B cell (primary cell): ENCODE measurements around the gene UBE3C. TPM values are rescaled to one million over a fixed set of nuclear protein-coding genes. Genes with fewer than 3 reads are reported as not detected.
"Not testable (repeated sequence)": the region's sequence is repeated elsewhere in the genome, so short reads cannot be mapped to it uniquely, and the experiment has no call there.

ENCODE experiments used
- ATAC-seq: fragments of 200-7000 bp; cut with Tn5 transposase; one replicate; pipeline ENCODE4 v1.10.0; 2021; ENCODE audit warnings: low read depth, mild to moderate bottlenecking, moderate number of reproducible peaks, moderate library complexity
- CTCF ChIA-PET: fragments of 350-600 bp; sonication (Branson Sonifier 250); formaldehyde crosslinking; loops from one replicate; lab custom pipeline; 2021; ENCODE audit warnings: antibody characterized with exemption, inconsistent platforms; lab: Charles Lee
- POLR2A ChIA-PET: fragments of 350-600 bp; sonication (Branson Sonifier 250); formaldehyde crosslinking; loops from one replicate; lab custom pipeline; 2021; ENCODE audit warnings: antibody characterized with exemption; lab: Charles Lee
- DNase-seq: peaks from one replicate; pipeline ENCODE4 v3.0.0; 2013
- H2AFZ ChIP-seq: 2 replicates; pipeline ENCODE4 v1.6.1; 2012; ENCODE audit warnings: mild to moderate bottlenecking, low read depth, low read length; ENCODE audit not compliant: insufficient read depth, poor library complexity, severe bottlenecking
- H3K27ac ChIP-seq, 2 donors: 1 replicate in 1 of 2; 2 replicates in 1 of 2; pipeline ENCODE4 v1.5.1; 2012 to 2013; ENCODE audit warnings: low read length in 2 of 2, mild to moderate bottlenecking in 2 of 2, moderate library complexity in 1 of 2
- H3K27me3 ChIP-seq, 4 experiments: fragments of 200-600 bp in 1 of 4; sonication (generic) in 1 of 4; replicated peaks in 1 of 4; 1 replicate in 2 of 4; 2 replicates in 2 of 4; pipeline versions ENCODE4 v1.6.1 to v1.7.0; 2013 to 2016; ENCODE audit warnings: low read length in 3 of 4, mild to moderate bottlenecking in 2 of 4, mixed read lengths in 1 of 4, moderate library complexity in 1 of 4; ENCODE audit not compliant: insufficient read depth in 4 of 4, control insufficient read depth in 3 of 4; ENCODE audit errors: control extremely low read depth in 1 of 4
- H3K36me3 ChIP-seq, 2 experiments: replicated peaks in 1 of 2; 1 replicate in 1 of 2; 2 replicates in 1 of 2; pipeline versions ENCODE4 v1.6.1 to v1.7.1; 2013; ENCODE audit warnings: low read length in 1 of 2; ENCODE audit not compliant: insufficient read depth in 2 of 2, control insufficient read depth in 1 of 2; ENCODE audit errors: control extremely low read depth in 1 of 2, extremely low read depth in 1 of 2
- H3K4me1 ChIP-seq, 2 donors: fragments of 200-600 bp in 1 of 2; sonication (generic) in 1 of 2; 1 replicate in 1 of 2; 2 replicates in 1 of 2; pipeline versions ENCODE4 v1.5.1 to v1.6.1; 2013 to 2017; ENCODE audit warnings: low read length in 2 of 2; ENCODE audit not compliant: control insufficient read depth in 2 of 2, insufficient read depth in 2 of 2
- H3K4me2 ChIP-seq: replicated peaks from 2 replicates; pipeline ENCODE3; 2012; ENCODE audit warnings: mild to moderate bottlenecking, low read depth, low read length; ENCODE audit not compliant: poor library complexity, severe bottlenecking
- H3K4me3 ChIP-seq, 5 experiments: fragments of 200-600 bp in 1 of 5; sonication (generic) in 1 of 5; 1 replicate in 3 of 5; 2 replicates in 2 of 5; pipeline versions ENCODE4 v1.5.1 to v1.7.0; 2011 to 2016; ENCODE audit warnings: low read length in 4 of 5, mild to moderate bottlenecking in 4 of 5, low read depth in 2 of 5, control low read depth in 1 of 5, moderate library complexity in 1 of 5; ENCODE audit not compliant: insufficient read depth in 1 of 5; ENCODE audit errors: control extremely low read depth in 1 of 5, extremely low read depth in 1 of 5
- H3K79me2 ChIP-seq: fragments of 200-600 bp; sonication (generic); one replicate; pipeline ENCODE4 v1.6.0; 2016; ENCODE audit warnings: low read length; ENCODE audit not compliant: control insufficient read depth, insufficient read depth
- H3K9ac ChIP-seq: fragments of 200-600 bp; sonication (generic); 2 replicates; pipeline ENCODE4 v1.6.1; 2017; ENCODE audit warnings: mild to moderate bottlenecking, low read length, moderate library complexity
- H3K9me3 ChIP-seq, 3 donors: one replicate each; pipeline versions ENCODE4 v1.6.1 to v1.7.1; 2013; ENCODE audit warnings: low read length in 2 of 3; ENCODE audit not compliant: control insufficient read depth in 2 of 3, insufficient read depth in 1 of 3; ENCODE audit errors: control extremely low read depth in 1 of 3
- H4K20me1 ChIP-seq: 2 replicates; pipeline ENCODE4 v1.6.0; 2012; ENCODE audit warnings: mild to moderate bottlenecking, low read length; ENCODE audit not compliant: insufficient read depth, control insufficient read depth, poor library complexity, severe bottlenecking
- H3K27ac Mint-ChIP-seq: one replicate; pipeline ENCODE4 v1.8.0; 2021; ENCODE audit warnings: mixed read lengths
- H3K27me3 Mint-ChIP-seq: one replicate; pipeline ENCODE4 v1.8.0; 2021; ENCODE audit warnings: mixed read lengths
- H3K4me1 Mint-ChIP-seq: one replicate; pipeline ENCODE4 v1.8.0; 2021; ENCODE audit warnings: mixed read lengths
- H3K4me3 Mint-ChIP-seq: one replicate; pipeline ENCODE4 v1.8.0; 2021; ENCODE audit warnings: mixed read lengths
- H3K9me3 Mint-ChIP-seq: one replicate; pipeline ENCODE4 v1.8.0; 2022; ENCODE audit warnings: mixed read lengths; ENCODE audit not compliant: insufficient read depth
- CTCF ChIP-seq: fragments of 200-600 bp; IDR thresholded peaks from one replicate; pipeline ENCODE4 v1.8.0; 2022; ENCODE audit warnings: antibody characterized with exemption, mild to moderate bottlenecking
- EZH2 ChIP-seq: IDR thresholded peaks from 2 replicates; pipeline ENCODE4 v1.6.1; 2012; ENCODE audit warnings: borderline replicate concordance, low read depth, mild to moderate bottlenecking, moderate library complexity, low read length; ENCODE audit not compliant: insufficient read depth, poor library complexity, severe bottlenecking
- WGBS: methylation state at CpG from one replicate; pipeline ENCODE4 v1.1.5; 2013; ENCODE audit warnings: missing lambda C conversion rate; ENCODE audit not compliant: insufficient coverage; 5-methylcytosine and 5-hydroxymethylcytosine counted together
- intact Hi-C: fragments of 100-400 bp; cut with micrococcal nuclease; formaldehyde crosslinking; loops from one replicate; pipeline ENCODE4 v1.10.0; 2022
- polyA plus RNA-seq: library from polyadenylated mRNA; depleted of rRNA; stranded (reverse); fragments of >200 nt; gene quantifications from 2 replicates; pipeline ENCODE4 v1.2.3, GENCODE V29; 2012
- total RNA-seq, 2 donors: library from RNA; stranded (reverse); fragments of 120-200 nt in 1 of 2; gene quantifications; 1 replicate in 1 of 2; 2 replicates in 1 of 2; pipeline versions ENCODE4 v1.2.3 to v1.2.4, GENCODE V29; 2013 to 2022

The UBE3C gene
- total and polyA plus RNA-seq, 2 donors (not counting 1 experiment from before 2014, with no cell fraction given): 17.8 to 66.5 TPM

- H3K27ac Mint-ChIP-seq, POLR2A ChIA-PET, intact Hi-C loops, H3K4me2 ChIP-seq, DNase-seq, H3K79me2 ChIP-seq, H3K27ac ChIP-seq, H3K4me1 Mint-ChIP-seq, H3K4me3 ChIP-seq, H3K4me3 Mint-ChIP-seq, H3K4me1 ChIP-seq, ATAC-seq, CTCF ChIA-PET, H3K36me3 ChIP-seq, H2AFZ ChIP-seq, H4K20me1 ChIP-seq, H3K9ac ChIP-seq: not testable (repeated sequence)
- Histone ChIP-seq H3K9me3 (peaks cover 0 to 33% (median 0%) of the 10 kb centered on the region in 3 donors), H3K27me3 (peaks cover 0 to 14% (median 0%) of the 10 kb centered on the region in 4 experiments)
- H3K9me3 Mint-ChIP-seq: peaks cover 14% of the 10 kb centered on the region
- H3K27me3 Mint-ChIP-seq: peaks cover 14% of the 10 kb centered on the region
- WGBS: no CpG with 5 or more reads among the region's 2 CpGs
These were observed 35.1 kb upstream of the UBE3C start for GRCh38 chr7:157103641-157104040.

DNA sequence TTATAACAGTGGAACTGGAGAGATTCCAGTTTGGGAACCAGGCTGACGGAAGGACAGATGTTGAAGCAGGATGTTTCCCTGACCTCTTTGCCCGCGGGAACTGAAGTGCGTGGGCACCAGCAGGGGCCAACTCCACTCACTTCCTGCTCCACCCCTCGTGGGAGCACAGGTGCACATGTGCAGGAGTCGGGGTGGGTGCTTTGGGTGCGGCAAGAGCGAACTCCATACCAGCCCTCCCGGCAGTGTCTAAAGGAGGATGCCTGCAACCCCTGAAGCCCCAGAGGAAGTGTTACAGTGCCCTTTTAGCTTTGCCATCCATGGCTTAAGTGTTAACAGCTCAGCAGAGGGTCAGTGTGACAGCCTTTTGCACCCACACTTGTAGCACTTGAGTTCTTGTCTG lies 27.4 kb upstream of the UBE3C start:
- no peak overlapping the region for H3K4me2 ChIP-seq
- no peak overlapping the region for H3K9ac ChIP-seq
- no peaks in the 10 kb centered on the region for H3K4me1 ChIP-seq
- intact Hi-C loops: no loop called here
- peaks cover 0 to 27% (median 2%) of the 10 kb centered on the region in 4 experiments for H3K27me3 ChIP-seq
- POLR2A ChIA-PET: no interaction called here
- CTCF ChIA-PET: no interaction called here
- H3K36me3 ChIP-seq: no peaks in the 10 kb centered on the region
- no peaks in the 10 kb centered on the region for H4K20me1 ChIP-seq
- no peaks in the 10 kb centered on the region for H3K79me2 ChIP-seq
- no peak overlapping the region for H3K27ac ChIP-seq
- peaks cover 0 to 45% (median 0%) of the 10 kb centered on the region in 3 donors for H3K9me3 ChIP-seq
- no peak overlapping the region for H3K4me3 ChIP-seq
- WGBS: 87% methylated on average over 9 of the region's 9 CpGs
- ATAC-seq: no peak
- no peak for DNase-seq
- H2AFZ ChIP-seq: no peak overlapping the region
- no peak overlapping the region for H3K4me3 Mint-ChIP-seq
- TF ChIP-seq CTCF: no peak
- no peak for TF ChIP-seq EZH2
- H3K27ac Mint-ChIP-seq: no peak overlapping the region
- peaks cover 20% of the 10 kb centered on the region for H3K27me3 Mint-ChIP-seq
- H3K4me1 Mint-ChIP-seq: no peaks in the 10 kb centered on the region
- H3K9me3 Mint-ChIP-seq: peaks cover 3% of the 10 kb centered on the region
